Natural killer cell (primary cell): Measurements from ENCODE around the gene GPC5. TPM values are rescaled to one million over a fixed set of nuclear protein-coding genes. Genes with fewer than 3 reads are reported as not detected.

ENCODE experiments used
- ATAC-seq, 3 donors: fragments of 150-1000 bp in 2 of 3; fragments of 200-7000 bp in 1 of 3; cut with Tn5 transposase; 1 replicate in 1 of 3; 2 replicates in 2 of 3; pipeline ENCODE4 v1.10.0; 2021; ENCODE audit warnings: mild to moderate bottlenecking in 2 of 3, moderate library complexity in 2 of 3
- DNase-seq, 2 donors: peaks; one replicate each; pipeline versions ENCODE4 v3.0.0 to v3.0.0-alpha.2; 2013 to 2021; ENCODE audit warnings: mixed read lengths in 1 of 2
- H3K27ac ChIP-seq: one replicate; pipeline ENCODE4 v1.5.1; 2013; ENCODE audit warnings: mild to moderate bottlenecking, low read length
- H3K27me3 ChIP-seq: one replicate; pipeline ENCODE4 v1.6.1; 2013; ENCODE audit warnings: low read length; ENCODE audit not compliant: control insufficient read depth, insufficient read depth
- H3K36me3 ChIP-seq: one replicate; pipeline ENCODE4 v1.6.1; 2013; ENCODE audit warnings: low read length; ENCODE audit not compliant: control insufficient read depth, insufficient read depth
- H3K4me1 ChIP-seq: one replicate; pipeline ENCODE4 v1.6.1; 2013; ENCODE audit warnings: low read length; ENCODE audit not compliant: control insufficient read depth, insufficient read depth
- H3K4me3 ChIP-seq: one replicate; pipeline ENCODE4 v1.5.1; 2013; ENCODE audit warnings: low read length
- H3K9me3 ChIP-seq: one replicate; pipeline ENCODE4 v1.6.1; 2013; ENCODE audit warnings: low read length; ENCODE audit not compliant: control insufficient read depth, insufficient read depth
- H3K27ac Mint-ChIP-seq, 2 donors: one replicate each; pipeline ENCODE4 v1.8.0; 2022; ENCODE audit warnings: mild to moderate bottlenecking in 2 of 2, mixed read lengths in 2 of 2, moderate library complexity in 1 of 2
- H3K27me3 Mint-ChIP-seq, 2 donors: one replicate each; pipeline ENCODE4 v1.8.0; 2022; ENCODE audit warnings: low read depth in 2 of 2, mixed read lengths in 2 of 2
- H3K36me3 Mint-ChIP-seq: one replicate; pipeline ENCODE4 v1.8.0; 2022; ENCODE audit warnings: mixed read lengths
- H3K4me1 Mint-ChIP-seq, 2 donors: one replicate each; pipeline ENCODE4 v1.8.0; 2022; ENCODE audit warnings: mixed read lengths in 2 of 2
- H3K4me3 Mint-ChIP-seq: one replicate; pipeline ENCODE4 v1.8.0; 2022; ENCODE audit warnings: mild to moderate bottlenecking, moderate library complexity, mixed read lengths
- H3K9me3 Mint-ChIP-seq, 2 donors: one replicate each; pipeline ENCODE4 v1.8.0; 2022; ENCODE audit warnings: mixed read lengths in 2 of 2
- CTCF ChIP-seq: fragments of 200-600 bp; IDR thresholded peaks from one replicate; pipeline ENCODE4 v1.8.0; 2022; ENCODE audit warnings: antibody characterized with exemption
- WGBS: methylation state at CpG from one replicate; pipeline ENCODE4 v1.1.7; 2013; ENCODE audit warnings: missing lambda C conversion rate; ENCODE audit not compliant: insufficient coverage; 5-methylcytosine and 5-hydroxymethylcytosine counted together
- intact Hi-C: fragments of 100-400 bp; cut with micrococcal nuclease; formaldehyde crosslinking; loops from one replicate; pipeline ENCODE4 v1.14.2; 2022
- total RNA-seq, 4 donors: library from RNA; stranded (reverse); fragments of 120-200 nt in 1 of 4; gene quantifications; one replicate each; pipeline versions ENCODE4 v1.2.3 to v1.2.4, GENCODE V29; 2013 to 2022

Gene GPC5
- total RNA-seq, 3 donors from 2014 or later (not counting 1 experiment from before 2014, with no cell fraction given) = not detected

DNA sequence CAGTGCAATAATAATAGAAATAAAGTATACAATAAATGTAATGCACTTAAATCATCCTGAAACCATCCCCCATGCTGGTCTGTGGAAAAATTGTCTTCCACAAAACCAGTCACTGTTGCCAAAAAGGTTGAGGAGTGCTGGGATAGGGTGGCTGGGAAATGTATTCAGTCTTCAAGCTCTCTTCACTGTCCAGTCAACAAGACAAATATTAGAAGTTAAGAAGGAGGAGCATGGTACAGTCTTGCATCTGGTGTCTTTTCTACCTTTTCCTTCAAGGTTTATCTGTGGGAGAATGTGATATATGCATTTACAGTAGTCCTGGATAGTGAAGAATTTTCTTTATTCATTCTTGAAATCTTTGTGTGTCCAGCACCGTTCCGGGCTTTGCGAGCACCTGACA, 203.4 kb downstream of the GPC5 start:
- Histone ChIP-seq H3K9me3 (no peaks in the 10 kb centered on the region), H3K36me3 (no peaks in the 10 kb centered on the region), H3K27ac (no peak overlapping the region), H3K4me3 (no peak overlapping the region), H3K27me3 (no peaks in the 10 kb centered on the region), H3K4me1 (no peaks in the 10 kb centered on the region)
- Mint-ChIP-seq H3K27me3 (no peaks in the 10 kb centered on the region), H3K9me3 (peaks cover 2 to 4% of the 10 kb centered on the region in 2 donors), H3K4me1 (no peaks in the 10 kb centered on the region), H3K27ac (no peak overlapping the region), H3K36me3 (no peaks in the 10 kb centered on the region), H3K4me3 (no peak overlapping the region)
- 90% methylated on average over 3 of the region's 3 CpGs for WGBS
- DNase-seq = no peak
- ATAC-seq = no peak
- no peak for TF ChIP-seq CTCF
- intact Hi-C loops = no loop called here

- Histone ChIP-seq H3K4me3 (no peak overlapping the region), H3K27me3 (no peaks in the 10 kb centered on the region), H3K9me3 (no peaks in the 10 kb centered on the region), H3K27ac (no peak overlapping the region), H3K4me1 (no peaks in the 10 kb centered on the region), H3K36me3 (no peaks in the 10 kb centered on the region)
- H3K27ac Mint-ChIP-seq = no peak overlapping the region
- TF ChIP-seq CTCF = no peak
- no peaks in the 10 kb centered on the region for H3K36me3 Mint-ChIP-seq
- no peaks in the 10 kb centered on the region for H3K4me1 Mint-ChIP-seq
- ATAC-seq (no peak), DNase-seq (no peak)
- no peaks in the 10 kb centered on the region for H3K27me3 Mint-ChIP-seq
- peaks cover 10% of the 10 kb centered on the region in 2 donors for H3K9me3 Mint-ChIP-seq
- intact Hi-C loops = no loop called here
- H3K4me3 Mint-ChIP-seq = no peak overlapping the region
- 77% methylated on average over 3 of the region's 3 CpGs for WGBS
These were observed 210.9 kb downstream of the GPC5 start for GRCh38 chr13:91609353-91609752.

- no peaks in the 10 kb centered on the region for H3K27me3 Mint-ChIP-seq
- 83% methylated on average over 3 of the region's 3 CpGs for WGBS
These were observed 219.9 kb downstream of the GPC5 start for GRCh38 chr13:91618315-91618714.

More at GRCh38 chr13:91618315-91618714, 219.9 kb downstream of the GPC5 start:
- intact Hi-C loops = no loop called here
- ATAC-seq (no peak), DNase-seq (no peak)
- no peaks in the 10 kb centered on the region for H3K27me3 ChIP-seq
- H3K27ac Mint-ChIP-seq = no peak overlapping the region
- H3K36me3 Mint-ChIP-seq = no peaks in the 10 kb centered on the region
- no peak overlapping the region for H3K4me3 Mint-ChIP-seq
- no peaks in the 10 kb centered on the region for H3K4me1 Mint-ChIP-seq
- H3K36me3 ChIP-seq = no peaks in the 10 kb centered on the region
- no peak overlapping the region for H3K4me3 ChIP-seq
- H3K27ac ChIP-seq = no peak overlapping the region
- peaks cover 8 to 11% of the 10 kb centered on the region in 2 donors for H3K9me3 Mint-ChIP-seq
- H3K4me1 ChIP-seq = no peaks in the 10 kb centered on the region
- TF ChIP-seq CTCF = no peak
- H3K9me3 ChIP-seq = no peaks in the 10 kb centered on the region
